AG08396 (cell line): ENCODE data around the gene ROR2.

Experiments
- DNase-seq: peaks from one replicate; pipeline ENCODE4 v3.0.0; 2012; ENCODE audit warnings: low spot score, mixed read lengths

Gene ROR2

GRCh38 chr9:91771864-91772263 lies 178.2 kb downstream of the ROR2 start:
- DNase-seq, result no peak

- DNase-seq, result peak; percentile 85
Measured at GRCh38 chr9:91771027-91771426, 179.0 kb downstream of the ROR2 start.

- no peak for DNase-seq
Measured at GRCh38 chr9:91770229-91770628, 179.8 kb downstream of the ROR2 start.

- no peak for DNase-seq
Measured at GRCh38 chr9:91768977-91769916, 180.8 kb downstream of the ROR2 start.

- no peak for DNase-seq
Measured at GRCh38 chr9:91768507-91768906, 181.5 kb downstream of the ROR2 start.

- no peak for DNase-seq
Measured at GRCh38 chr9:91766315-91767069, 183.5 kb downstream of the ROR2 start.

GRCh38 chr9:91765296-91765695 lies 184.7 kb downstream of the ROR2 start:
- DNase-seq, result no peak

- DNase-seq, result no peak
Measured at GRCh38 chr9:91764661-91765060, 185.4 kb downstream of the ROR2 start.

- no peak for DNase-seq
Measured at GRCh38 chr9:91761362-91761761, 188.7 kb downstream of the ROR2 start.

- no peak for DNase-seq
Measured at GRCh38 chr9:91760906-91761305, 189.1 kb downstream of the ROR2 start.

GRCh38 chr9:91758491-91758981 lies 191.5 kb downstream of the ROR2 start:
- DNase-seq, result peak; percentile 58

- DNase-seq, result no peak
Measured at GRCh38 chr9:91757782-91758181, 192.2 kb downstream of the ROR2 start.

GRCh38 chr9:91756510-91756780 lies 193.6 kb downstream of the ROR2 start:
- DNase-seq, result no peak

- DNase-seq, result no peak
Measured at GRCh38 chr9:91755761-91756509, 194.1 kb downstream of the ROR2 start.

- no peak for DNase-seq
Measured at GRCh38 chr9:91753711-91754110, 196.3 kb downstream of the ROR2 start.

- DNase-seq, result no peak
Measured at GRCh38 chr9:91751922-91752321, 198.1 kb downstream of the ROR2 start.

GRCh38 chr9:91750343-91750742 lies 199.7 kb downstream of the ROR2 start:
- no peak for DNase-seq

- no peak for DNase-seq
Measured at GRCh38 chr9:91746904-91747303, 203.1 kb downstream of the ROR2 start.

- no peak for DNase-seq
Measured at GRCh38 chr9:91746357-91746756, 203.7 kb downstream of the ROR2 start.

- no peak for DNase-seq
Measured at GRCh38 chr9:91744114-91744513, 205.9 kb downstream of the ROR2 start.

- peak; percentile 71 for DNase-seq
Measured at GRCh38 chr9:91741522-91741921, 208.5 kb downstream of the ROR2 start.

GRCh38 chr9:91740701-91741100 lies 209.3 kb downstream of the ROR2 start:
- peak; percentile 54 for DNase-seq
